ENCODE measurements around the gene DPF3.

Gene DPF3

GRCh38 chr14:72793156-72793939, 100.6 kb downstream of the DPF3 start:
- no peak overlapping the region for H3K4me3 ChIP-seq (replicated peaks; ENCODE audit: low read depth, low read length)
- no peak for DNase-seq (ENCODE audit: extremely low read depth, insufficient read length)
- TF ChIP-seq CTCF (IDR thresholded peaks at IDR 0.05; ENCODE audit: insufficient read depth, low read length, poor library complexity, severe bottlenecking): no peak
- H3K27me3 ChIP-seq (replicated peaks; ENCODE audit: control insufficient read depth, insufficient read depth, low read length): no peaks in the 10 kb centered on the region
- H3K36me3 ChIP-seq (ENCODE audit: control insufficient read depth, insufficient read depth, low read length): no peaks in the 10 kb centered on the region

- Histone ChIP-seq H3K4me3 (replicated peaks; ENCODE audit: low read depth, low read length) (no peak overlapping the region), H3K27me3 (replicated peaks; ENCODE audit: control insufficient read depth, insufficient read depth, low read length) (no peaks in the 10 kb centered on the region), H3K36me3 (ENCODE audit: control insufficient read depth, insufficient read depth, low read length) (no peaks in the 10 kb centered on the region)
- no peak for DNase-seq (ENCODE audit: extremely low read depth, insufficient read length)
- TF ChIP-seq CTCF (IDR thresholded peaks at IDR 0.05; ENCODE audit: insufficient read depth, low read length, poor library complexity, severe bottlenecking): no peak
These were observed 101.7 kb downstream of the DPF3 start for GRCh38 chr14:72792051-72792788.

GRCh38 chr14:72790887-72791566, 102.9 kb downstream of the DPF3 start:
- TF ChIP-seq CTCF (IDR thresholded peaks at IDR 0.05; ENCODE audit: insufficient read depth, low read length, poor library complexity, severe bottlenecking): no peak
- no peaks in the 10 kb centered on the region for H3K36me3 ChIP-seq (ENCODE audit: control insufficient read depth, insufficient read depth, low read length)
- H3K27me3 ChIP-seq (replicated peaks; ENCODE audit: control insufficient read depth, insufficient read depth, low read length): no peaks in the 10 kb centered on the region
- H3K4me3 ChIP-seq (replicated peaks; ENCODE audit: low read depth, low read length): no peak overlapping the region
- DNase-seq (ENCODE audit: extremely low read depth, insufficient read length): no peak

- no peak overlapping the region for H3K4me3 ChIP-seq (replicated peaks; ENCODE audit: low read depth, low read length)
- no peaks in the 10 kb centered on the region for H3K36me3 ChIP-seq (ENCODE audit: control insufficient read depth, insufficient read depth, low read length)
- H3K27me3 ChIP-seq (replicated peaks; ENCODE audit: control insufficient read depth, insufficient read depth, low read length): no peaks in the 10 kb centered on the region
- TF ChIP-seq CTCF (IDR thresholded peaks at IDR 0.05; ENCODE audit: insufficient read depth, low read length, poor library complexity, severe bottlenecking): no peak
- no peak for DNase-seq (ENCODE audit: extremely low read depth, insufficient read length)
These were observed 104.8 kb downstream of the DPF3 start for GRCh38 chr14:72788972-72789728.

- Histone ChIP-seq H3K4me3 (replicated peaks; ENCODE audit: low read depth, low read length) (no peak overlapping the region), H3K36me3 (ENCODE audit: control insufficient read depth, insufficient read depth, low read length) (no peaks in the 10 kb centered on the region), H3K27me3 (replicated peaks; ENCODE audit: control insufficient read depth, insufficient read depth, low read length) (no peaks in the 10 kb centered on the region)
- DNase-seq (ENCODE audit: extremely low read depth, insufficient read length): peak; percentile 46
- TF ChIP-seq CTCF (IDR thresholded peaks at IDR 0.05; ENCODE audit: insufficient read depth, low read length, poor library complexity, severe bottlenecking): no peak
These were observed 105.6 kb downstream of the DPF3 start for GRCh38 chr14:72788255-72788654.
